ENCODE results near the gene SIRT3.
"Not testable (repeated sequence)": the region's sequence is repeated elsewhere in the genome, so short reads cannot be mapped to it uniquely, and the experiment has no call there.

The SIRT3 gene

GRCh38 chr11:225734-226453 lies 10.2 kb downstream of the SIRT3 start:
- TF ChIP-seq CTCF (IDR thresholded peaks at IDR 0.05; ENCODE audit: insufficient read depth, low read depth, low read length, missing control alignments), result no peak
- DNase-seq (ENCODE audit: low read depth), result peak; percentile 78
- H3K4me3 ChIP-seq (ENCODE audit: low read length), result no peak overlapping the region

GRCh38 chr11:224424-224823 lies 11.7 kb downstream of the SIRT3 start:
- H3K4me3 ChIP-seq (ENCODE audit: low read length), result no peak overlapping the region
- TF ChIP-seq CTCF (IDR thresholded peaks at IDR 0.05; ENCODE audit: insufficient read depth, low read depth, low read length, missing control alignments), result no peak
- DNase-seq (ENCODE audit: low read depth), result no peak

GRCh38 chr11:223884-224283 lies 12.3 kb downstream of the SIRT3 start:
- TF ChIP-seq CTCF (IDR thresholded peaks at IDR 0.05; ENCODE audit: insufficient read depth, low read depth, low read length, missing control alignments), result no peak
- H3K4me3 ChIP-seq (ENCODE audit: low read length), result no peak overlapping the region
- DNase-seq (ENCODE audit: low read depth), result no peak

GRCh38 chr11:223026-223789 lies 12.9 kb downstream of the SIRT3 start:
- peak; percentile 13 for DNase-seq (ENCODE audit: low read depth)
- no peak for TF ChIP-seq CTCF (IDR thresholded peaks at IDR 0.05; ENCODE audit: insufficient read depth, low read depth, low read length, missing control alignments)
- no peak overlapping the region for H3K4me3 ChIP-seq (ENCODE audit: low read length)

GRCh38 chr11:221998-222789 lies 13.9 kb downstream of the SIRT3 start:
- no peak for DNase-seq (ENCODE audit: low read depth)
- no peak for TF ChIP-seq CTCF (IDR thresholded peaks at IDR 0.05; ENCODE audit: insufficient read depth, low read depth, low read length, missing control alignments)
- no peak overlapping the region for H3K4me3 ChIP-seq (ENCODE audit: low read length)

- no peak for TF ChIP-seq CTCF (IDR thresholded peaks at IDR 0.05; ENCODE audit: insufficient read depth, low read depth, low read length, missing control alignments)
- no peak overlapping the region for H3K4me3 ChIP-seq (ENCODE audit: low read length)
- DNase-seq (ENCODE audit: low read depth), result no peak
These were observed 14.6 kb downstream of the SIRT3 start for GRCh38 chr11:221539-221938.

GRCh38 chr11:220641-221215 lies 15.4 kb downstream of the SIRT3 start:
- H3K4me3 ChIP-seq (ENCODE audit: low read length); DNase-seq (ENCODE audit: low read depth): not testable (repeated sequence)
